HepG2 (cell line): Measurements from ENCODE around the gene HSD3B7. TPM values are rescaled to one million over a fixed set of nuclear protein-coding genes. Genes with fewer than 3 reads are reported as not detected.

Experiments used
- ATF7-NPFF ChIP-seq: sonication (generic); formaldehyde crosslinking; IDR thresholded peaks from 2 replicates; pipeline ENCODE4 v1.8.1; 2023; ENCODE audit warnings: mild to moderate bottlenecking, low read depth, missing genetic modification reagents, moderate library complexity
- BRD4 ChIP-seq: sonication (generic); formaldehyde crosslinking; IDR thresholded peaks from 2 replicates; pipeline ENCODE4 v1.4.0; 2020; ENCODE audit warnings: missing genetic modification reagents
- IKZF5 ChIP-seq: IDR thresholded peaks from 2 replicates; pipeline ENCODE4 v1.6.1; 2018; ENCODE audit warnings: missing genetic modification reagents, mild to moderate bottlenecking, missing compliant biosample characterization
- SRF ChIP-seq: IDR thresholded peaks from 2 replicates; pipeline ENCODE4 v1.6.1; 2011; ENCODE audit warnings: mild to moderate bottlenecking, low read depth, low read length, moderate library complexity
- TAF1 ChIP-seq: sonication (generic); formaldehyde crosslinking; IDR thresholded peaks from 2 replicates; pipeline ENCODE4 v1.4.0; 2020; ENCODE audit warnings: missing genetic modification reagents
- ZHX2 ChIP-seq, 2 experiments: sonication (generic) in 1 of 2; formaldehyde crosslinking in 1 of 2; IDR thresholded peaks; 2 replicates each; pipeline versions ENCODE4 v1.6.1 to v1.9.0; 2014 to 2022; ENCODE audit warnings: antibody characterized with exemption in 1 of 2, borderline replicate concordance in 1 of 2, inconsistent platforms in 1 of 2, low read depth in 1 of 2, missing genetic modification reagents in 1 of 2
- ZMYM4 ChIP-seq: sonication (generic); formaldehyde crosslinking; IDR thresholded peaks from 2 replicates; pipeline ENCODE4 v1.8.1; 2023; ENCODE audit warnings: mild to moderate bottlenecking, missing genetic modification reagents
- ZNF350 ChIP-seq: sonication (generic); formaldehyde crosslinking; IDR thresholded peaks from 2 replicates; pipeline ENCODE4 v1.4.0; 2020; ENCODE audit warnings: mild to moderate bottlenecking, low read depth, missing genetic modification reagents, borderline replicate concordance
- polyA plus RNA-seq, 8 experiments: library from polyadenylated mRNA; depleted of rRNA in 3 of 8; stranded (reverse) in 7 of 8; unstranded in 1 of 8; fragments of >200 nt; fragmentation: Illumina TruSeq in 4 of 8; extraction: Trizol in 4 of 8; gene quantifications; 2 replicates each; pipeline versions ENCODE4 v1.2.1 to v1.2.3, GENCODE V29; 2011 to 2016; ENCODE audit warnings: low read depth in 4 of 8, missing spikeins in 1 of 8, mixed read lengths in 1 of 8; ENCODE audit not compliant: insufficient read depth in 1 of 8
- total RNA-seq, 5 experiments: library from RNA; depleted of rRNA; stranded (reverse); fragments of >200 nt; fragmentation: Illumina TruSeq; extraction: Trizol; gene quantifications; 2 replicates each; pipeline ENCODE4 v1.2.3, GENCODE V29; 2016; ENCODE audit warnings: low read depth in 1 of 5
- TF ChIP-seq, protein P1 (sequence below): IDR thresholded peaks from 2 replicates; pipeline ENCODE4 v1.6.1; 2016; ENCODE audit warnings: missing compliant biosample characterization, missing genetic modification reagents, borderline replicate concordance
- TF ChIP-seq, protein P2 (sequence below): sonication (generic); formaldehyde crosslinking; IDR thresholded peaks from 2 replicates; pipeline ENCODE4 v1.4.0; 2020; ENCODE audit warnings: mild to moderate bottlenecking, missing genetic modification reagents
- TF ChIP-seq, protein P3 (sequence below): sonication (generic); formaldehyde crosslinking; IDR thresholded peaks from 2 replicates; pipeline ENCODE4 v1.4.0; 2020; ENCODE audit warnings: missing genetic modification reagents
- TF ChIP-seq, protein P4 (sequence below): sonication (generic); formaldehyde crosslinking; IDR thresholded peaks from 2 replicates; pipeline ENCODE4 v1.4.0; 2020; ENCODE audit warnings: missing genetic modification reagents; ENCODE audit errors: not compliant biosample characterization

Gene HSD3B7
- total and polyA plus RNA-seq, 2 of the 13 experiments (the other 11 are each of a cell fraction or from before 2014, with no cell fraction given): 32.9 to 69.7 TPM

- TF ChIP-seq, protein P1, sequence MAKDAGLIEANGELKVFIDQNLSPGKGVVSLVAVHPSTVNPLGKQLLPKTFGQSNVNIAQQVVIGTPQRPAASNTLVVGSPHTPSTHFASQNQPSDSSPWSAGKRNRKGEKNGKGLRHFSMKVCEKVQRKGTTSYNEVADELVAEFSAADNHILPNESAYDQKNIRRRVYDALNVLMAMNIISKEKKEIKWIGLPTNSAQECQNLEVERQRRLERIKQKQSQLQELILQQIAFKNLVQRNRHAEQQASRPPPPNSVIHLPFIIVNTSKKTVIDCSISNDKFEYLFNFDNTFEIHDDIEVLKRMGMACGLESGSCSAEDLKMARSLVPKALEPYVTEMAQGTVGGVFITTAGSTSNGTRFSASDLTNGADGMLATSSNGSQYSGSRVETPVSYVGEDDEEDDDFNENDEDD (CRISPR knock-in tag): no peak
- TF ChIP-seq BRD4 (CRISPR knock-in tag) (no peak), ZHX2 (IDR thresholded peaks at IDR 0.05; ENCODE audit: low read depth) (peak; percentile 55; the same call in 1 of the 2 replicates), ZHX2 (CRISPR knock-in tag; IDR thresholded peaks at IDR 0.05; ENCODE audit: borderline replicate concordance) (no peak), ATF7-NPFF (peak; percentile 62; the same call in 1 of the 2 replicates), ZNF350 (CRISPR knock-in tag) (peak; percentile 75), IKZF5 (CRISPR knock-in tag) (peak; percentile 59; the same call in 1 of the 2 replicates), ZMYM4 (CRISPR knock-in tag) (no peak), TAF1 (CRISPR knock-in tag) (peak; percentile 49; the same call in 1 of the 2 replicates), SRF (no peak)
- TF ChIP-seq, protein P2, sequence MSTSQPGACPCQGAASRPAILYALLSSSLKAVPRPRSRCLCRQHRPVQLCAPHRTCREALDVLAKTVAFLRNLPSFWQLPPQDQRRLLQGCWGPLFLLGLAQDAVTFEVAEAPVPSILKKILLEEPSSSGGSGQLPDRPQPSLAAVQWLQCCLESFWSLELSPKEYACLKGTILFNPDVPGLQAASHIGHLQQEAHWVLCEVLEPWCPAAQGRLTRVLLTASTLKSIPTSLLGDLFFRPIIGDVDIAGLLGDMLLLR (CRISPR knock-in tag): 0 out of 2 replicates have a peak, but pooled peaks have one; percentile 31
- TF ChIP-seq, protein P3, sequence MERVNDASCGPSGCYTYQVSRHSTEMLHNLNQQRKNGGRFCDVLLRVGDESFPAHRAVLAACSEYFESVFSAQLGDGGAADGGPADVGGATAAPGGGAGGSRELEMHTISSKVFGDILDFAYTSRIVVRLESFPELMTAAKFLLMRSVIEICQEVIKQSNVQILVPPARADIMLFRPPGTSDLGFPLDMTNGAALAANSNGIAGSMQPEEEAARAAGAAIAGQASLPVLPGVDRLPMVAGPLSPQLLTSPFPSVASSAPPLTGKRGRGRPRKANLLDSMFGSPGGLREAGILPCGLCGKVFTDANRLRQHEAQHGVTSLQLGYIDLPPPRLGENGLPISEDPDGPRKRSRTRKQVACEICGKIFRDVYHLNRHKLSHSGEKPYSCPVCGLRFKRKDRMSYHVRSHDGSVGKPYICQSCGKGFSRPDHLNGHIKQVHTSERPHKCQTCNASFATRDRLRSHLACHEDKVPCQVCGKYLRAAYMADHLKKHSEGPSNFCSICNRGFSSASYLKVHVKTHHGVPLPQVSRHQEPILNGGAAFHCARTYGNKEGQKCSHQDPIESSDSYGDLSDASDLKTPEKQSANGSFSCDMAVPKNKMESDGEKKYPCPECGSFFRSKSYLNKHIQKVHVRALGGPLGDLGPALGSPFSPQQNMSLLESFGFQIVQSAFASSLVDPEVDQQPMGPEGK: peak; percentile 41
- TF ChIP-seq, protein P4, sequence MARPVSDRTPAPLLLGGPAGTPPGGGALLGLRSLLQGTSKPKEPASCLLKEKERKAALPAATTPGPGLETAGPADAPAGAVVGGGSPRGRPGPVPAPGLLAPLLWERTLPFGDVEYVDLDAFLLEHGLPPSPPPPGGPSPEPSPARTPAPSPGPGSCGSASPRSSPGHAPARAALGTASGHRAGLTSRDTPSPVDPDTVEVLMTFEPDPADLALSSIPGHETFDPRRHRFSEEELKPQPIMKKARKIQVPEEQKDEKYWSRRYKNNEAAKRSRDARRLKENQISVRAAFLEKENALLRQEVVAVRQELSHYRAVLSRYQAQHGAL (CRISPR knock-in tag): no peak
These were observed 14.1 kb downstream of the HSD3B7 start (continued) for GRCh38 chr16:30998852-30999761.
